GM23338 (cell line): ENCODE measurements around the gene AP2A2. TPM values are rescaled to one million over a fixed set of nuclear protein-coding genes. Genes with fewer than 3 reads are reported as not detected.

Experiments
- ATAC-seq: fragments of 200-7000 bp; cut with Tn5 transposase; 3 replicates; pipeline ENCODE4 v1.9.1; 2020
- DNase-seq: peaks from one replicate; pipeline ENCODE4 v3.0.0-alpha.2; 2015; ENCODE audit warnings: low spot score
- H2AFZ ChIP-seq: fragments of 200-600 bp; sonication (generic); 2 replicates; pipeline ENCODE4 v1.8.0; 2016; ENCODE audit warnings: antibody characterized with exemption, mild to moderate bottlenecking, moderate library complexity
- H3F3A ChIP-seq: fragments of 200-600 bp; sonication (generic); replicated peaks from 2 replicates; pipeline ENCODE4 v1.8.0; 2017; ENCODE audit warnings: antibody characterized with exemption, mixed run types, low read depth
- H3K27ac ChIP-seq: fragments of 200-600 bp; sonication (generic); 2 replicates; pipeline ENCODE4 v1.6.1; 2016; ENCODE audit warnings: low read depth
- H3K27me3 ChIP-seq: fragments of 200-600 bp; sonication (generic); 2 replicates; pipeline ENCODE4 v1.8.0; 2016; ENCODE audit warnings: mild to moderate bottlenecking, mixed run types, moderate library complexity; ENCODE audit not compliant: insufficient read depth
- H3K36me3 ChIP-seq: fragments of 200-600 bp; sonication (generic); 2 replicates; pipeline ENCODE4 v1.8.0; 2016; ENCODE audit warnings: mild to moderate bottlenecking; ENCODE audit not compliant: insufficient read depth
- H3K4me1 ChIP-seq: fragments of 200-600 bp; sonication (generic); 2 replicates; pipeline ENCODE4 v1.8.0; 2016; ENCODE audit warnings: mild to moderate bottlenecking, moderate library complexity; ENCODE audit not compliant: insufficient read depth
- H3K4me2 ChIP-seq: fragments of 200-600 bp; sonication (generic); 2 replicates; pipeline ENCODE4 v1.7.1; 2017; ENCODE audit warnings: mixed run types
- H3K4me3 ChIP-seq: fragments of 200-600 bp; sonication (generic); 2 replicates; pipeline ENCODE4 v1.6.1; 2016; ENCODE audit warnings: mixed run types
- H3K79me2 ChIP-seq: fragments of 200-600 bp; sonication (generic); replicated peaks from 2 replicates; pipeline ENCODE4 v1.8.0; 2017; ENCODE audit warnings: mild to moderate bottlenecking; ENCODE audit not compliant: insufficient read depth
- H3K9me2 ChIP-seq: fragments of 200-600 bp; sonication (generic); 2 replicates; pipeline ENCODE4 v1.8.0; 2017; ENCODE audit not compliant: insufficient read depth
- H4K20me1 ChIP-seq: fragments of 200-600 bp; sonication (generic); replicated peaks from 2 replicates; pipeline ENCODE4 v1.8.0; 2017; ENCODE audit warnings: mild to moderate bottlenecking; ENCODE audit not compliant: insufficient read depth
- H3K27ac Mint-ChIP-seq: 2 replicates; pipeline ENCODE4 v1.8.0; 2020; ENCODE audit warnings: inconsistent platforms, mild to moderate bottlenecking, moderate library complexity, mixed read lengths
- H3K27me3 Mint-ChIP-seq: 3 replicates; pipeline ENCODE4 v1.8.0; 2022; ENCODE audit warnings: low read depth, mild to moderate bottlenecking, moderate library complexity, mixed read lengths, inconsistent platforms; ENCODE audit not compliant: insufficient read depth, poor library complexity
- H3K36me3 Mint-ChIP-seq: 3 replicates; pipeline ENCODE4 v1.8.0; 2021; ENCODE audit warnings: low read depth, mild to moderate bottlenecking, inconsistent platforms, moderate library complexity, mixed read lengths
- H3K4me1 Mint-ChIP-seq: 3 replicates; pipeline ENCODE4 v1.8.0; 2020; ENCODE audit warnings: mild to moderate bottlenecking, inconsistent platforms, mixed read lengths
- H3K4me3 Mint-ChIP-seq: 3 replicates; pipeline ENCODE4 v1.8.0; 2021; ENCODE audit warnings: moderate library complexity, mild to moderate bottlenecking, inconsistent platforms, mixed read lengths
- H3K9me3 Mint-ChIP-seq: 3 replicates; pipeline ENCODE4 v1.8.0; 2020; ENCODE audit warnings: moderate library complexity, mild to moderate bottlenecking, inconsistent platforms, mixed read lengths
- CREB1 ChIP-seq: fragments of 250-450 bp; sonication (Bioruptor Pico); IDR thresholded peaks from 2 replicates; pipeline ENCODE4 v1.5.0; 2020; ENCODE audit warnings: low read depth, mild to moderate bottlenecking, moderate library complexity
- EZH2 ChIP-seq: fragments of 200-600 bp; sonication (generic); IDR thresholded peaks from one replicate; pipeline ENCODE4 v1.8.0; 2017; ENCODE audit warnings: antibody characterized with exemption, mild to moderate bottlenecking, low read depth; ENCODE audit not compliant: unreplicated experiment
- JUNB ChIP-seq: IDR thresholded peaks from one replicate; pipeline ENCODE4 v1.6.1; 2016; ENCODE audit warnings: antibody characterized with exemption; ENCODE audit not compliant: unreplicated experiment
- NANOG ChIP-seq: IDR thresholded peaks from 2 replicates; pipeline ENCODE4 v1.6.1; 2016; ENCODE audit warnings: antibody characterized with exemption, borderline replicate concordance
- POLR2AphosphoS5 ChIP-seq: IDR thresholded peaks from 2 replicates; pipeline ENCODE4 v1.6.1; 2016; ENCODE audit warnings: antibody characterized with exemption, low read depth
- STAT1 ChIP-seq: IDR thresholded peaks from one replicate; pipeline ENCODE4 v1.6.1; 2016; ENCODE audit warnings: antibody characterized with exemption; ENCODE audit not compliant: unreplicated experiment
- ZNF114 ChIP-seq: fragments of 250-450 bp; sonication (Bioruptor Pico); IDR thresholded peaks from 2 replicates; pipeline ENCODE4 v1.5.0; 2020; ENCODE audit warnings: mild to moderate bottlenecking, moderate library complexity
- ZNF331 ChIP-seq: fragments of 250-450 bp; sonication (Bioruptor Pico); IDR thresholded peaks from 2 replicates; pipeline ENCODE4 v1.5.0; 2020; ENCODE audit warnings: low read depth, mild to moderate bottlenecking, moderate library complexity
- polyA plus RNA-seq: library from polyadenylated mRNA; unstranded; fragments of >200 nt; fragmentation: Nextera tagmentation; extraction: Ambion mirVana; gene quantifications from 2 replicates; pipeline ENCODE4 v1.2.1, GENCODE V29; 2016
- total RNA-seq: library from RNA; depleted of rRNA; stranded (reverse); fragments of >200 nt; shearing (Covaris generic); gene quantifications from 2 replicates; pipeline ENCODE4 v1.2.3, GENCODE V29; 2014
- TF ChIP-seq, protein P1 (sequence below): fragments of 250-450 bp; sonication (Bioruptor Pico); IDR thresholded peaks from 2 replicates; pipeline ENCODE4 v1.5.0; 2020; ENCODE audit warnings: mild to moderate bottlenecking, moderate library complexity
- TF ChIP-seq, protein P2 (sequence below): IDR thresholded peaks from 2 replicates; pipeline ENCODE4 v1.6.1; 2016; ENCODE audit warnings: antibody characterized with exemption

The AP2A2 gene
- total and polyA plus RNA-seq, 2 experiments from 2014 or later: 23.7 to 47.5 TPM

DNA sequence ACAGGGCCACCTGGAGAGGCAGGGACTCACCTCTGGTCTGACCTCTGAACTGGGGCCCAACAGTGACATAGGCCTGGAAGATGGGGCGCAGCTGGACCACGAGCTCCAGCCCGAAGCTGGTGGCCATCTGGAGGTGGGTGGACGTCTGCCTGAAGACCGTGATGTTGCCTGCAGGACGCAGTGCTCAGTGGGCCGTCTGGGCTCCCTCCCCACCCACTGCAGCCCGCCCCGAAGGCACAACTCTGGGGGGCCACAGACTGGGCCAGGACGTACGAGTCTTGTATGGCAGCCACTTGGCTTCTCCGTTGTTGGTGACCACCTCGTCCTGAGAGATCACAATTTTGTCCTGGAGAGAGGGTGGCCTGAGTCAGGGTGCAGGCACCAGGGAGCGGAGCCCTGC is 102.9 kb downstream of the AP2A2 start (continued):
- TF ChIP-seq, protein P1, sequence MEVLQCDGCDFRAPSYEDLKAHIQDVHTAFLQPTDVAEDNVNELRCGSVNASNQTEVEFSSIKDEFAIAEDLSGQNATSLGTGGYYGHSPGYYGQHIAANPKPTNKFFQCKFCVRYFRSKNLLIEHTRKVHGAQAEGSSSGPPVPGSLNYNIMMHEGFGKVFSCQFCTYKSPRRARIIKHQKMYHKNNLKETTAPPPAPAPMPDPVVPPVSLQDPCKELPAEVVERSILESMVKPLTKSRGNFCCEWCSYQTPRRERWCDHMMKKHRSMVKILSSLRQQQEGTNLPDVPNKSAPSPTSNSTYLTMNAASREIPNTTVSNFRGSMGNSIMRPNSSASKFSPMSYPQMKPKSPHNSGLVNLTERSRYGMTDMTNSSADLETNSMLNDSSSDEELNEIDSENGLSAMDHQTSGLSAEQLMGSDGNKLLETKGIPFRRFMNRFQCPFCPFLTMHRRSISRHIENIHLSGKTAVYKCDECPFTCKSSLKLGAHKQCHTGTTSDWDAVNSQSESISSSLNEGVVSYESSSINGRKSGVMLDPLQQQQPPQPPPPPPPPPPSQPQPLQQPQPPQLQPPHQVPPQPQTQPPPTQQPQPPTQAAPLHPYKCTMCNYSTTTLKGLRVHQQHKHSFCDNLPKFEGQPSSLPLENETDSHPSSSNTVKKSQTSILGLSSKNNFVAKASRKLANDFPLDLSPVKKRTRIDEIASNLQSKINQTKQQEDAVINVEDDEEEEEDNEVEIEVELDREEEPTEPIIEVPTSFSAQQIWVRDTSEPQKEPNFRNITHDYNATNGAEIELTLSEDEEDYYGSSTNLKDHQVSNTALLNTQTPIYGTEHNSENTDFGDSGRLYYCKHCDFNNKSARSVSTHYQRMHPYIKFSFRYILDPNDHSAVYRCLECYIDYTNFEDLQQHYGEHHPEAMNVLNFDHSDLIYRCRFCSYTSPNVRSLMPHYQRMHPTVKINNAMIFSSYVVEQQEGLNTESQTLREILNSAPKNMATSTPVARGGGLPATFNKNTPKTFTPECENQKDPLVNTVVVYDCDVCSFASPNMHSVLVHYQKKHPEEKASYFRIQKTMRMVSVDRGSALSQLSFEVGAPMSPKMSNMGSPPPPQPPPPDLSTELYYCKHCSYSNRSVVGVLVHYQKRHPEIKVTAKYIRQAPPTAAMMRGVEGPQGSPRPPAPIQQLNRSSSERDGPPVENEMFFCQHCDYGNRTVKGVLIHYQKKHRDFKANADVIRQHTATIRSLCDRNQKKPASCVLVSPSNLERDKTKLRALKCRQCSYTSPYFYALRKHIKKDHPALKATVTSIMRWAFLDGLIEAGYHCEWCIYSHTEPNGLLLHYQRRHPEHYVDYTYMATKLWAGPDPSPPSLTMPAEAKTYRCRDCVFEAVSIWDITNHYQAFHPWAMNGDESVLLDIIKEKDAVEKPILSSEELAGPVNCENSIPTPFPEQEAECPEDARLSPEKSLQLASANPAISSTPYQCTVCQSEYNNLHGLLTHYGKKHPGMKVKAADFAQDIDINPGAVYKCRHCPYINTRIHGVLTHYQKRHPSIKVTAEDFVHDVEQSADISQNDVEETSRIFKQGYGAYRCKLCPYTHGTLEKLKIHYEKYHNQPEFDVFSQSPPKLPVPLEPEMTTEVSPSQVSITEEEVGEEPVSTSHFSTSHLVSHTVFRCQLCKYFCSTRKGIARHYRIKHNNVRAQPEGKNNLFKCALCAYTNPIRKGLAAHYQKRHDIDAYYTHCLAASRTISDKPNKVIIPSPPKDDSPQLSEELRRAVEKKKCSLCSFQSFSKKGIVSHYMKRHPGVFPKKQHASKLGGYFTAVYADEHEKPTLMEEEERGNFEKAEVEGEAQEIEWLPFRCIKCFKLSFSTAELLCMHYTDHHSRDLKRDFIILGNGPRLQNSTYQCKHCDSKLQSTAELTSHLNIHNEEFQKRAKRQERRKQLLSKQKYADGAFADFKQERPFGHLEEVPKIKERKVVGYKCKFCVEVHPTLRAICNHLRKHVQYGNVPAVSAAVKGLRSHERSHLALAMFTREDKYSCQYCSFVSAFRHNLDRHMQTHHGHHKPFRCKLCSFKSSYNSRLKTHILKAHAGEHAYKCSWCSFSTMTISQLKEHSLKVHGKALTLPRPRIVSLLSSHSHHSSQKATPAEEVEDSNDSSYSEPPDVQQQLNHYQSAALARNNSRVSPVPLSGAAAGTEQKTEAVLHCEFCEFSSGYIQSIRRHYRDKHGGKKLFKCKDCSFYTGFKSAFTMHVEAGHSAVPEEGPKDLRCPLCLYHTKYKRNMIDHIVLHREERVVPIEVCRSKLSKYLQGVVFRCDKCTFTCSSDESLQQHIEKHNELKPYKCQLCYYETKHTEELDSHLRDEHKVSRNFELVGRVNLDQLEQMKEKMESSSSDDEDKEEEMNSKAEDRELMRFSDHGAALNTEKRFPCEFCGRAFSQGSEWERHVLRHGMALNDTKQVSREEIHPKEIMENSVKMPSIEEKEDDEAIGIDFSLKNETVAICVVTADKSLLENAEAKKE (CRISPR knock-in tag): no peak

DNA sequence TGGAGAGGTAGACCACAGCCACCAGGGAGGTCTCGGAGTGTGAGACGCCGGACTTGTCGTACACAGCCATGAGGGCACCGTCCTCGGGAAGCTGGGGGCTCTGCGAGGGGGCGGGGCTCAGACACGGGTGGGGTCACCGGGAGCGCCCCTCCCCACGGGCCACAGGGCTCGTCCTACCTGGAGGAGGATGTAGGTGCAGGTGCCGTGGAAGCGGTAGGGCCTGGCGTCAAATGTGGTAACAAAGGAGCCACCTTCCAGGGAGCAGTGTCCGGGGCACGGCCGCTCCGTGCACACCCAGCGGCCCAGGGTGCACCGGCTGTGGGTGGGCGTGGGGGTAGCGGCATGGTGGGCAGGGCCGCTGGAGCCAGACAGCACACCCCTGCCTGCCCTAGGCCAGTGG is 103.4 kb downstream of the AP2A2 start:
- Histone ChIP-seq H2AFZ (no peak overlapping the region), H3K9me2 (no peaks in the 10 kb centered on the region), H3K4me1 (no peaks in the 10 kb centered on the region), H3K4me2 (no peak overlapping the region), H3K36me3 (no peaks in the 10 kb centered on the region), H3K27me3 (no peaks in the 10 kb centered on the region), H3K79me2 (no peaks in the 10 kb centered on the region), H3K27ac (no peak overlapping the region), H4K20me1 (no peaks in the 10 kb centered on the region), H3K4me3 (no peak overlapping the region), H3F3A (no peaks in the 10 kb centered on the region)
- H3K4me3 Mint-ChIP-seq: no peak overlapping the region
- peaks cover 13% of the 10 kb centered on the region for H3K27me3 Mint-ChIP-seq
- no peak overlapping the region for H3K27ac Mint-ChIP-seq
- TF ChIP-seq STAT1 (no peak), ZNF114 (no peak), NANOG (no peak), EZH2 (no peak), POLR2AphosphoS5 (no peak), JUNB (no peak), CREB1 (no peak), ZNF331 (CRISPR knock-in tag) (no peak)
- TF ChIP-seq, protein P1 (CRISPR knock-in tag): no peak
- TF ChIP-seq, protein P2, sequence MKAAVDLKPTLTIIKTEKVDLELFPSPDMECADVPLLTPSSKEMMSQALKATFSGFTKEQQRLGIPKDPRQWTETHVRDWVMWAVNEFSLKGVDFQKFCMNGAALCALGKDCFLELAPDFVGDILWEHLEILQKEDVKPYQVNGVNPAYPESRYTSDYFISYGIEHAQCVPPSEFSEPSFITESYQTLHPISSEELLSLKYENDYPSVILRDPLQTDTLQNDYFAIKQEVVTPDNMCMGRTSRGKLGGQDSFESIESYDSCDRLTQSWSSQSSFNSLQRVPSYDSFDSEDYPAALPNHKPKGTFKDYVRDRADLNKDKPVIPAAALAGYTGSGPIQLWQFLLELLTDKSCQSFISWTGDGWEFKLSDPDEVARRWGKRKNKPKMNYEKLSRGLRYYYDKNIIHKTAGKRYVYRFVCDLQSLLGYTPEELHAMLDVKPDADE: no peak
- DNase-seq: no peak
- no peaks in the 10 kb centered on the region for H3K9me3 Mint-ChIP-seq
- no peaks in the 10 kb centered on the region; the same call in 2 of the 3 replicates for H3K36me3 Mint-ChIP-seq
- ATAC-seq: no peak
- H3K4me1 Mint-ChIP-seq: no peaks in the 10 kb centered on the region
